ENCODE results near the gene GPR32.

GRCh38 chr19:50801107-50801506 is 30.8 kb downstream of the GPR32 start:
- TF ChIP-seq CTCF (IDR thresholded peaks at IDR 0.05) = no peak
- no peak for TF ChIP-seq POLR2A (IDR thresholded peaks at IDR 0.05)
